RWPE2 (cell line): ENCODE data around the gene UST.
"Not testable (repeated sequence)": the region's sequence is repeated elsewhere in the genome, so short reads cannot be mapped to it uniquely, and the experiment has no call there.

Experiments
- ATAC-seq: fragments of 200-7000 bp; cut with Tn5 transposase; 3 replicates; pipeline ENCODE4 v1.9.1; 2021; ENCODE audit warnings: low read depth
- DNase-seq: peaks from one replicate; pipeline ENCODE4 v3.0.0-alpha.2; 2020; ENCODE audit warnings: low spot score
- H3K27ac ChIP-seq: fragments of 450-650 bp; 2 replicates; pipeline ENCODE4 v1.5.1; 2017; ENCODE audit warnings: mild to moderate bottlenecking; ENCODE audit not compliant: poor library complexity, severe bottlenecking
- H3K27me3 ChIP-seq: fragments of 250-450 bp; sonication (Bioruptor Pico); 2 replicates; pipeline ENCODE4 v1.5.1; 2021; ENCODE audit warnings: mild to moderate bottlenecking, moderate library complexity; ENCODE audit not compliant: insufficient read depth, poor library complexity, severe bottlenecking
- H3K36me3 ChIP-seq: fragments of 250-450 bp; sonication (Bioruptor Pico); 2 replicates; pipeline ENCODE4 v1.5.1; 2020; ENCODE audit warnings: low read depth, mild to moderate bottlenecking, moderate library complexity
- H3K4me1 ChIP-seq: fragments of 250-450 bp; sonication (Bioruptor Pico); 2 replicates; pipeline ENCODE4 v1.5.1; 2021; ENCODE audit warnings: mild to moderate bottlenecking, moderate library complexity; ENCODE audit not compliant: insufficient read depth, poor library complexity, severe bottlenecking
- H3K4me3 ChIP-seq: fragments of 250-450 bp; sonication (Bioruptor Pico); 2 replicates; pipeline ENCODE4 v1.5.1; 2021; ENCODE audit warnings: mild to moderate bottlenecking, moderate library complexity; ENCODE audit not compliant: severe bottlenecking
- H3K9me3 ChIP-seq: fragments of 250-450 bp; sonication (Bioruptor Pico); 2 replicates; pipeline ENCODE4 v1.5.1; 2021; ENCODE audit warnings: mild to moderate bottlenecking, moderate library complexity; ENCODE audit not compliant: severe bottlenecking
- TF ChIP-seq, protein P1 (sequence below): fragments of 450-650 bp; IDR thresholded peaks from one replicate; pipeline ENCODE4 v1.5.1; 2017; ENCODE audit warnings: mild to moderate bottlenecking, moderate library complexity; ENCODE audit not compliant: poor library complexity, severe bottlenecking

UST gene

DNA sequence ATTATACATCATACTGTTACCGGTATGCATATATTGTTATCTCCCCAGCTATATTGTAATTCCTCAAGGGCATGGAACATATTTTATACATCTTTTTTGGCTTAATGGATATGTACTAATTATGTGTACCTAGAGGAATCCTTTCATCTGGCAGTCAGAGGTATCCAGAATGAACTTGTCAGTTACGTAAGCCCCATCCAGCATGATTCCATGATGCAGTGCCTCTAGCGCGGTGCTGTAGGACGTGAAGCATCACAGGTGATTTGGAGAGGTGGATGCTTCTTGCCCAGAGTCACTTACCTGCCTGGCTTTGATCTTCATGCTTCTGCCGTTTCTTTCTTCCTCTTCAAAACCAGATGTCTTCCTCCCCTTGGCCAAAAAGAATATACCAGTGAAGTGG, 159.1 kb downstream of the UST start:
- Histone ChIP-seq H3K27ac (no peak overlapping the region), H3K4me1 (no peaks in the 10 kb centered on the region), H3K4me3 (no peak overlapping the region), H3K36me3 (no peaks in the 10 kb centered on the region), H3K27me3 (no peaks in the 10 kb centered on the region), H3K9me3 (no peaks in the 10 kb centered on the region)
- TF ChIP-seq, protein P1, sequence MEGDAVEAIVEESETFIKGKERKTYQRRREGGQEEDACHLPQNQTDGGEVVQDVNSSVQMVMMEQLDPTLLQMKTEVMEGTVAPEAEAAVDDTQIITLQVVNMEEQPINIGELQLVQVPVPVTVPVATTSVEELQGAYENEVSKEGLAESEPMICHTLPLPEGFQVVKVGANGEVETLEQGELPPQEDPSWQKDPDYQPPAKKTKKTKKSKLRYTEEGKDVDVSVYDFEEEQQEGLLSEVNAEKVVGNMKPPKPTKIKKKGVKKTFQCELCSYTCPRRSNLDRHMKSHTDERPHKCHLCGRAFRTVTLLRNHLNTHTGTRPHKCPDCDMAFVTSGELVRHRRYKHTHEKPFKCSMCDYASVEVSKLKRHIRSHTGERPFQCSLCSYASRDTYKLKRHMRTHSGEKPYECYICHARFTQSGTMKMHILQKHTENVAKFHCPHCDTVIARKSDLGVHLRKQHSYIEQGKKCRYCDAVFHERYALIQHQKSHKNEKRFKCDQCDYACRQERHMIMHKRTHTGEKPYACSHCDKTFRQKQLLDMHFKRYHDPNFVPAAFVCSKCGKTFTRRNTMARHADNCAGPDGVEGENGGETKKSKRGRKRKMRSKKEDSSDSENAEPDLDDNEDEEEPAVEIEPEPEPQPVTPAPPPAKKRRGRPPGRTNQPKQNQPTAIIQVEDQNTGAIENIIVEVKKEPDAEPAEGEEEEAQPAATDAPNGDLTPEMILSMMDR = no peak
- no peak for DNase-seq
- ATAC-seq = no peak

DNA sequence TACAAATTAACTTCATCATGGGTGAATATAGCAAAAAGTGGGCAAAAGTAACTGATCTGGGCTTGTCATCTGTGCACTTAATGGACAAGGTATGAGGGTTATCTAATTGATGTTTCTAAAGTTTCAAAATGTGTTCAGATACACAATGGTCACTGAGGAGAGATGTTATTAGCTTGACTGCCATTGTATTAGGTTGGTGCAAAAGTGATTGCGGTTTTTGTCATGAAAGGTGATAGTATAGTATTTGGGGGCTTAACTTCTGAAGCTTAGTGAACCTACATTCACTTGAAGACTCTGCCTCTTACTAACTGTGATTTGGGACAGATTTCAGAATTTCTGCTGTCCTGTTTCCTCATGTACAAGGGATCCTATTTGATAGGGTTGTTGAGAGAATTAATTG, 159.6 kb downstream of the UST start:
- Histone ChIP-seq H3K36me3 (no peaks in the 10 kb centered on the region), H3K4me3 (no peak overlapping the region), H3K27ac (no peak overlapping the region), H3K9me3 (no peaks in the 10 kb centered on the region), H3K4me1 (no peaks in the 10 kb centered on the region), H3K27me3 (no peaks in the 10 kb centered on the region)
- ATAC-seq (no peak), DNase-seq (no peak)
- TF ChIP-seq, protein P1 = no peak

DNA sequence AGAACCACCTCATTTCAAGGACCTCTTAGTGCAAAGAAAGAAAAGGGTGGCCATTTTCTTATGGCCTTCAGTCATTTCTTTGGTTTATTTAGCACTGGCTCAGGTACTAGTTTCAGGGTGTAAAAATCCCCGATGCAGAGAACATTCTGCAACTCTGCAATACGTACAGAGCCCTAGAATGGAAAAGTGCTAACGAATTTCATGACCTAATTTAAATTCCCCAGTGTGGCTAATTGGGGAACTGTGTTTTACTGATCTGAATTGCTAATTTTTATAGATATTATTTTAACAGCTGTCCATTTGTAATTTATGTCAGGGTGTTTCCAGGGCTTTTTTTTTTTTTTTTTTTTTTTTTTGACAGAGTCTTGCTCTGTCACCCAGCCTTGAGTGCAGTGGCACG, 160.7 kb downstream of the UST start:
- no peaks in the 10 kb centered on the region for H3K27me3 ChIP-seq
- H3K27ac ChIP-seq = no peak overlapping the region
- DNase-seq (no peak), ATAC-seq (no peak)
- TF ChIP-seq, protein P1 = no peak
- H3K36me3 ChIP-seq = no peaks in the 10 kb centered on the region
- no peaks in the 10 kb centered on the region for H3K9me3 ChIP-seq
- H3K4me3 ChIP-seq = no peak overlapping the region
- no peaks in the 10 kb centered on the region for H3K4me1 ChIP-seq

DNA sequence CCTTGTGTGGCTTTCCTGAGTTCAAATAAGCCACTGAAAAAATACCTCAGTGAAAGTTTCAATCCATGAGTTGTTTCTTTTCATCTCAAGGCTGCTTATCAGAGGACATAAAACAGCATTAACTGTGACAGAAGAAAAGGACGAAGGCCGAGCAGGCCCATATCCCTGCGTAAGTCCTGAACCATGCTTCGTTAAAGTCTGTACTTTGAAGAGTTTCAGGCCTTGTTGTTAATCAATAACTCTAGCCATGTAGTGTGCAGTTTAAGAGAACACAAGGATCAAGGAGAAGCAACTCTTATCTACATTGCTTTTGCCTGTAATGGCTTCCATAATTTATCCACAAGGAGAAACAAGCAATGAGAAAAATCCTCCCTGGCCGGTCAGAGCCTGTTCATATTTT, 165.4 kb downstream of the UST start:
- Histone ChIP-seq H3K27me3 (no peaks in the 10 kb centered on the region), H3K4me1 (no peaks in the 10 kb centered on the region), H3K36me3 (no peaks in the 10 kb centered on the region), H3K4me3 (no peak overlapping the region), H3K9me3 (no peaks in the 10 kb centered on the region), H3K27ac (no peak overlapping the region)
- ATAC-seq (no peak), DNase-seq (no peak)
- TF ChIP-seq, protein P1 = no peak

DNA sequence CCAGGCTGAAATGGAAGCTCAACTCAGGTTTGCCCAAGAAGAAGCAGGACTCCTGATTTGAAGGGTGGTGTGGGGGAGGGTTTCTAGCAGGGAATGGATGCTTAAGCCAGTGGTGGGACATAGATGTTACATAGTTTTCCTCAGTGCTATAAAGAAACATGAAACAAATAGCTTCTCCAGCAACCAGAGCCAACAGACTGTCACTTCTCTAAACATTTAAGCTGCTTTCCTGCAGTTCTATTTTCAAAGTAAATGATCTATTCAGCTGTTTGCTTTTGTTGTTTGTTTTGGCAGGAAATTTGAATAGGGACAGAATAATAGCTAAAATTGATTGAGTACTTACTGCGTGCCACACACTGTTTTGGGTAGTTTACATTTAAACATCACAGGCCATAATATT, 169.0 kb downstream of the UST start:
- ATAC-seq = no peak
- no peak for DNase-seq
- Histone ChIP-seq H3K27me3 (no peaks in the 10 kb centered on the region), H3K27ac (no peak overlapping the region), H3K4me3 (no peak overlapping the region), H3K36me3 (no peaks in the 10 kb centered on the region), H3K4me1 (no peaks in the 10 kb centered on the region), H3K9me3 (no peaks in the 10 kb centered on the region)
- TF ChIP-seq, protein P1 = no peak

DNA sequence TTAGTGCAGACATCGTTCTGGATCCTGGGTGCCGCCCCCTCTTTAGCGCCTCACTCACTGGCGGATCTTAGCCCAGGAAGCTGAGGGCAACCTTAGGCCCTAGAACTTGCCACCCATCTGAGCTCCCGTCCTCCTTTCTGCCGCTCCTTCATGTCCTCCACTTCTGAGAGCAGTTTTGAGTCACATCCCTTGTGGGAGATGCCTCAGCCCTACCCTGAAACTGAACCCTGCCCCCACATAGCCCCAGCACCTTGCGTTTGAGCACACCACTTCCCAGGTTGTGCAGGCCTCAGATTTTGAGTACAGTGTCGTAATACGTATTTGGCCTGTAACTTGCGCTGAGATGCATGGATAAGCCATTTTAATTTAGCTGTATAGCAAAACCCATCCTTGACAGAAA, 169.7 kb downstream of the UST start:
- not testable (repeated sequence) for H3K36me3 ChIP-seq, DNase-seq

More for the DNA sequence above, 169.7 kb downstream of the UST start:
- not testable (repeated sequence) for H3K27me3 ChIP-seq, H3K4me3 ChIP-seq, H3K9me3 ChIP-seq, H3K4me1 ChIP-seq, H3K27ac ChIP-seq, ATAC-seq
